Glutamatergic neuron (in vitro differentiated cells): ENCODE results near the gene CNP. TPM values are rescaled to one million over a fixed set of nuclear protein-coding genes. Genes with fewer than 3 reads are reported as not detected.

Experiments
- DNase-seq: peaks from one replicate; pipeline ENCODE4 v3.0.0; 2022
- H3K27ac Mint-ChIP-seq: one replicate; pipeline ENCODE4 v1.8.0; 2020; ENCODE audit warnings: mild to moderate bottlenecking, mixed read lengths, inconsistent platforms; ENCODE audit not compliant: unreplicated experiment
- H3K27me3 Mint-ChIP-seq: one replicate; pipeline ENCODE4 v1.8.0; 2020; ENCODE audit warnings: mild to moderate bottlenecking, moderate library complexity, mixed read lengths, inconsistent platforms; ENCODE audit not compliant: unreplicated experiment
- H3K36me3 Mint-ChIP-seq: one replicate; pipeline ENCODE4 v1.8.0; 2020; ENCODE audit warnings: mild to moderate bottlenecking, mixed read lengths, inconsistent platforms; ENCODE audit not compliant: unreplicated experiment
- H3K4me1 Mint-ChIP-seq: one replicate; pipeline ENCODE4 v1.8.0; 2020; ENCODE audit warnings: mild to moderate bottlenecking, low read depth, mixed read lengths, inconsistent platforms; ENCODE audit not compliant: unreplicated experiment
- H3K4me3 Mint-ChIP-seq: one replicate; pipeline ENCODE4 v1.8.0; 2020; ENCODE audit warnings: mild to moderate bottlenecking, mixed read lengths, inconsistent platforms; ENCODE audit not compliant: unreplicated experiment
- H3K9me3 Mint-ChIP-seq: one replicate; pipeline ENCODE4 v1.8.0; 2020; ENCODE audit warnings: mild to moderate bottlenecking, moderate library complexity, mixed read lengths, inconsistent platforms; ENCODE audit not compliant: unreplicated experiment
- long read RNA-seq: library from polyadenylated mRNA; unstranded; transcript quantifications from one replicate; pipeline ENCODE4 v2.0.0, GENCODE V29; 2020; ENCODE audit not compliant: unreplicated experiment
- total RNA-seq: library from RNA; stranded (reverse); fragmentation: NEBNext Ultra II Directional; extraction: Animal tissue kit (Norgen Biotek cat#: 25700); gene quantifications from one replicate; pipeline ENCODE4 v1.2.1, GENCODE V29; 2021; ENCODE audit not compliant: unreplicated experiment
- TF ChIP-seq, protein P1 (sequence below): fragments of 200-600 bp; sonication (generic); IDR thresholded peaks from one replicate; pipeline ENCODE4 v1.5.0; 2021; ENCODE audit not compliant: partially characterized antibody, unreplicated experiment

The CNP gene
- total RNA-seq = 51.5 TPM
- long read RNA-seq, full-length matches to known transcripts = 35 of 40 reads
- long read RNA-seq, partial matches to known transcripts = 2 of 40 reads
- long read RNA-seq, other reads (novel, unspliced or antisense) = 3 of 40 reads

DNA sequence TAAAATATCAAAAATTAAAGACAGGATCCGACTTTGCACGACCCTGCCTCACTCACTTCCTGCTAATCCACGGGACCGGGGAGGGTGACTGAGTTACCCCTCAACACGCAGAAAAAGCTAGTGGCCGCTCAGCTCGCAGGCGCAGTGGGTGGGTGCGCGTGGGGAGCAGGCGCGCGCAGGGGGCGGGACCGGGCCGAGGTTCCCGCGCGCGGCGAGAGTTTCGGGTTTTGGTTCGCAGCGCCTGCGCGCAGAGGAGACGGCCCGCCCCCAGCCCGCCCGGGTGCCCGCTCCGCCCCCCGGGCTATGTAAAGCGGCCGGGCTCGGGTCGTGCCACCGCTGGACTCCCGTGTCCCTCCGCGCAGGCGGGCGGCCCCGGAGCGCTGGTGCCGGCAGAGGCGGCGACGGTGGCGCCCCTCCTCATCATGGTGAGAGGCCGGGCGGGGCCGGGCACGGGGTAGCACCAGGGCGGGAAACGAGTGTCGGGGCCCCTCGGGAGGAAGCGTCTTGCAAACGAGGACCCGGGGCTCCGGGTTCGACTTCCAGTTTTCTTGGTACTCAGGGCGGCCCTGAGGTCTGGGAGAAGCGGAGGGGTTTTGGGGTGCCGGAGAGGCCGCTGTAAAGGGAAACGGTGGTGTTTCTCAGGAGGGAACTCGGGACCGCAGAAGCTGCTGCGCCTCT, at the start of gene CNP:
TSS of gene CNP (plus strand) at position 333 of the 678 bp plus-strand sequence. CDS start at position 423, 90 bp downstream.
- Mint-ChIP-seq H3K4me1 (peaks cover 24% of the 10 kb centered on the region), H3K27me3 (peaks cover 8% of the 10 kb centered on the region), H3K9me3 (peaks cover 3% of the 10 kb centered on the region), H3K36me3 (no peaks in the 10 kb centered on the region), H3K27ac (peak within 1 kb of the TSS; percentile 17), H3K4me3 (peak within 1 kb of the TSS; percentile 77)
- DNase-seq = peak; percentile 90
- TF ChIP-seq, protein P1, sequence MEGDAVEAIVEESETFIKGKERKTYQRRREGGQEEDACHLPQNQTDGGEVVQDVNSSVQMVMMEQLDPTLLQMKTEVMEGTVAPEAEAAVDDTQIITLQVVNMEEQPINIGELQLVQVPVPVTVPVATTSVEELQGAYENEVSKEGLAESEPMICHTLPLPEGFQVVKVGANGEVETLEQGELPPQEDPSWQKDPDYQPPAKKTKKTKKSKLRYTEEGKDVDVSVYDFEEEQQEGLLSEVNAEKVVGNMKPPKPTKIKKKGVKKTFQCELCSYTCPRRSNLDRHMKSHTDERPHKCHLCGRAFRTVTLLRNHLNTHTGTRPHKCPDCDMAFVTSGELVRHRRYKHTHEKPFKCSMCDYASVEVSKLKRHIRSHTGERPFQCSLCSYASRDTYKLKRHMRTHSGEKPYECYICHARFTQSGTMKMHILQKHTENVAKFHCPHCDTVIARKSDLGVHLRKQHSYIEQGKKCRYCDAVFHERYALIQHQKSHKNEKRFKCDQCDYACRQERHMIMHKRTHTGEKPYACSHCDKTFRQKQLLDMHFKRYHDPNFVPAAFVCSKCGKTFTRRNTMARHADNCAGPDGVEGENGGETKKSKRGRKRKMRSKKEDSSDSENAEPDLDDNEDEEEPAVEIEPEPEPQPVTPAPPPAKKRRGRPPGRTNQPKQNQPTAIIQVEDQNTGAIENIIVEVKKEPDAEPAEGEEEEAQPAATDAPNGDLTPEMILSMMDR = no peak

DNA sequence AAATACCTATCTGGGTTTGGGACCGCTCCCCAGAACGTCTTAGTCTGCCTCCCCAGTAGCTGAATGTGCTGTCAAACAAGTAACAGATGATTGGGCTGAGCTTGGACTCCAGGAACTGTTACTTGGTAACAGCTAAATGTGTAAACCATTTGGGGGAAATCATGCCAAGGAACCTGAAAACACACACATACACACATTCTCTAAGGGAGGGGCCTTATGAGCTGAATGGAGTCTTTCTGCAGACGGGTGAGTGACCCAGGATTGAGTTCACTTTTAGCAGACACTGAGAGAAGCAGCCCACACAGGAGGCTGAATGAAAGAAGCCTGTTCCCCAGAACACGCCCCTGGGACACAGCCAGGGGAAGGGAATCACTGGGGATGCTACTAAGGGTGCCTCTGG, 49.4 kb upstream of the CNP start:
- Mint-ChIP-seq H3K9me3 (peaks cover 4% of the 10 kb centered on the region), H3K36me3 (no peaks in the 10 kb centered on the region), H3K27me3 (peaks cover 6% of the 10 kb centered on the region), H3K4me1 (peaks cover 42% of the 10 kb centered on the region), H3K27ac (peak overlapping the region; percentile 86), H3K4me3 (peak overlapping the region; percentile 86)
- DNase-seq = no peak
- TF ChIP-seq, protein P1 = no peak

DNA sequence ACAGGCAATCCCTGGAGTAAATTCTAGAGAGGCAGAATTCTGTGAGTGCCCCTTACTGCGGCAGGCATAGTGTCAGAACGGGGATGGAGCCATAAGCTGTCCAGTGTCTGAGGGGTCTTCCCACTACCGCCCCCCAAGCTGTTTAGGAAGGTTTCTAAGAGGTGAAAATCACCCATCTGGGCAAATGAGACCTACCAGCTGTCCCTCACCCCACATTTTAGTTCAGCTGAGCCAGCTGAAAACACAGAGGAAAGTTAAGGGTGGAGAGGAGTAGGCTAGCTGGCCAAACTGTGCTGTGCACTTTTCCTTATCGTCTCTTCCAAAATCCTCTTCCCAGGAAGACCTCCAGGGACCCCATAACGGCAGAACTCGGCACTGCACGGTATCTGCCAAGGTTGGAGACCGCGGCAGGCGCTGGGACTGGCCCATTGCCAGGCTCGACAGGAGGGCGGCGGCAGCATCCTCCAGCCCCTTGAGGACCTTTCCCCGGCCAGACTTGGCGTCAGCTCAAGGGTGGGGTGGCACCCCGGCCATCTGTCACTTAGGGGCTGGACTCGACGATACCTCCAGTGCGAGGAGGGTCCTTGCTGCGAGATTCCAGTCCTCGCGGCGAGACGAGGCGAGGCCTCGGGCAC, 48.8 kb upstream of the CNP start:
- peaks cover 4% of the 10 kb centered on the region for H3K27me3 Mint-ChIP-seq
- H3K36me3 Mint-ChIP-seq = no peaks in the 10 kb centered on the region
- peaks cover 4% of the 10 kb centered on the region for H3K9me3 Mint-ChIP-seq
- peak; percentile 77 for DNase-seq
- peak overlapping the region; percentile 86 for H3K4me3 Mint-ChIP-seq
- H3K4me1 Mint-ChIP-seq = peaks cover 40% of the 10 kb centered on the region
- peak overlapping the region; percentile 86 for H3K27ac Mint-ChIP-seq
- TF ChIP-seq, protein P1 = peak; percentile 12

DNA sequence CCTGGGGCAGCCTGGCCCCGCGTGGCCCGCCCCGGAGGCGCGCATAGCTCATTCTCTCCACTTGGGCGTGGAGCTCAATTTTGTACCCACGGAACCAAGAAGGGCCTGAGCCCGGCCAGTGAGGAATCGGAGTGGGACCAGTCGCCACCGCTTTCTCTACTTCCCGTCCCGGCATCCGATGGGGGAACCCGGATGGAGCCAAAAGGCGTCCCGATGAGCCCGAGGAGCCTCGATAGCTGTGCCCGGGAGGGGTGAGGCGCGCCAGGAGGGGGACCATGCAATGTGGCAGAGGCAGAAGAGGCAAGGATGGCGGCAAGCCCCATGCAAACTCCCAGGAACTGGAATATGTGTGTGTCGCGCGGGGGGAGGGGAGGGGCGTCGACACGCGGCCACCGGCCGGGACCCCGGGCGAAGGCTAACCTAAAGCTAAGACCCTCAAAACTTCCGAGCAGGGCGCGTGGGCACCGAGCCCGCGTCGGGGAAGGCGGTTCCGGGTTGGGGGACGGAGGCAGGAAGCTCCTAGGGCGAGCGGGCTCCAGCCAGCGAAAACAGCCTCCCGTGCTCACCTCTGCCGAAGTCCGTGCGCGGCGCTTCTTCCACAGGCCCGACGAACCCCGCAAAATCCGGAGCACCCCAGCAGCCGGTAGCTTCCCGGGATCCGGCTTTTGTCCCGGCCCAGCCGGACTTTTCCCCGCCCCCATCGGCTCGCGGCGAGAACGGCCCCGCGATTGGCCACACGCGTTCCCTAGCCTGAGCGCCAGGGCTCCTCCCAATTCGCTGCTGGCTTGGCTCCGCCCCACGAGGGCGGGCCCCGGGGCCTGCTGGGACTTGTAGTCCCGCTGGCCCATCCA, 48.1 kb upstream of the CNP start, which contains the start of gene ACLY:
TSS of gene ACLY (minus strand) at position 638 of the 851 bp plus-strand sequence. CDS start 5,078 bp downstream, outside the sequence.
- peaks cover 4% of the 10 kb centered on the region for H3K9me3 Mint-ChIP-seq
- H3K4me3 Mint-ChIP-seq = peak within 1 kb of the TSS; percentile 86
- DNase-seq = peak; percentile 99
- H3K27me3 Mint-ChIP-seq = peaks cover 3% of the 10 kb centered on the region
- H3K4me1 Mint-ChIP-seq = peaks cover 35% of the 10 kb centered on the region
- TF ChIP-seq, protein P1 = no peak
- peak within 1 kb of the TSS; percentile 91 for H3K27ac Mint-ChIP-seq
- H3K36me3 Mint-ChIP-seq = no peaks in the 10 kb centered on the region
